Choroid plexus epithelial cell (primary cell): ENCODE data around the gene PPP1R14C.

Experiments
- DNase-seq: peaks from one replicate; pipeline ENCODE4 v3.0.0-alpha.2; 2010; ENCODE audit warnings: low read depth
- H3K4me3 ChIP-seq: 2 replicates; pipeline ENCODE4 v1.5.1; 2011; ENCODE audit warnings: low read depth, mild to moderate bottlenecking, control low read depth, low read length, moderate library complexity
- TF ChIP-seq, protein P1 (sequence below): conservative IDR thresholded peaks from 2 replicates; pipeline ENCODE4 v1.5.1; 2011; ENCODE audit warnings: low read depth, mild to moderate bottlenecking, control low read depth, inconsistent platforms, low read length, moderate library complexity

PPP1R14C gene

DNA sequence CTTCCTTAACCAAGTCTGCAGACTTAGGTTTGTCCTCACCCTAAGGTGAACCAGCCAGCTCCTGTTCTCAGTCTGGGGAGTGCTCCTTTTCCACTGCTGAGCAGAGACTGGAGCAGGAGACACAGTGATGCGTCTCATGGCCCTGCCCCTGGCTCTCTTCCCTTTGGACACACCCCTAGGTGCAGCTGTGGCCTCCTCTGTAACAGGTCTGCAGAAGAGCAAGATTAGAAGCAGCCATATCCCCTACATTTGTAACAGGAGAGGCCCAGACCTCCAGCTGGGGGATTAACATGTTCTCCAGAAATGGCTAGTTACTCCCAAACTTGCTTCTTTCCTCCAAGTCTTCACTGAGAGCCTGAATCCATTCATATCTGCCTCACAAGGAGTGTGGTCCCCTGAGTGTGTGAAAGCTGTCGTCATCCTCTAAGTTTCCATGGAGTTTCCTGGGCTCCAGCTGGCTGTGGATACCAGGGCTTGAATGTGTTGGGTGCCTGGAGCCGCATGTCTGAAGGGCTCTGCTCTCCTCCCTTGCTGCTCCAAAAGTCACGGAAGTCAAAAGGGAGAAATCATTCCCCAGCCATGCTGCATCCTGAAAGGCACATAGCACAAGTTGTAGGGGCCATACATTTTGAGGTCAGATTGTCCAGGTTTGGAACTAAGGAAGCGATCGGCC lies 57.7 kb downstream of the PPP1R14C start:
- no peak for DNase-seq

DNA sequence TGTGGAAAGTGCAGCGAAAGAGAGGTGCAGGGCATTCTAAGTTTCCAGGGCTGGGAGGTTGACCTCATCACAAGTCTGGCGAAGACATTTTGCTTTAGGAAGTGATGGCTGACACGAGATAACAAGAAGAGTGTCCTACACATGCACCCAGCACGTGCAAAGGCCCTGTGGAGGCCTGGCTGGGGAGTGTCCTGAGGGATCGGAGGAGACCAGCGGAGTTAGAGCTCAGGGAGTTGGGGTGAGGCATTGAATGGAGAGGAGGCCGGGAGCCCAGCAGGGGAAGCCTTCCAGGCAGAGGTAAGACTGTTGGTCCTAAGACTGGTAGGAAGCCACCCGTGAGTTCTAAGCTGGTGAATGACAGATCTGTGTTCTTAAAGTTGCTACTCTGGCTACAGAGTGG lies 58.4 kb downstream of the PPP1R14C start:
- no peak overlapping the region for H3K4me3 ChIP-seq
- TF ChIP-seq, protein P1, sequence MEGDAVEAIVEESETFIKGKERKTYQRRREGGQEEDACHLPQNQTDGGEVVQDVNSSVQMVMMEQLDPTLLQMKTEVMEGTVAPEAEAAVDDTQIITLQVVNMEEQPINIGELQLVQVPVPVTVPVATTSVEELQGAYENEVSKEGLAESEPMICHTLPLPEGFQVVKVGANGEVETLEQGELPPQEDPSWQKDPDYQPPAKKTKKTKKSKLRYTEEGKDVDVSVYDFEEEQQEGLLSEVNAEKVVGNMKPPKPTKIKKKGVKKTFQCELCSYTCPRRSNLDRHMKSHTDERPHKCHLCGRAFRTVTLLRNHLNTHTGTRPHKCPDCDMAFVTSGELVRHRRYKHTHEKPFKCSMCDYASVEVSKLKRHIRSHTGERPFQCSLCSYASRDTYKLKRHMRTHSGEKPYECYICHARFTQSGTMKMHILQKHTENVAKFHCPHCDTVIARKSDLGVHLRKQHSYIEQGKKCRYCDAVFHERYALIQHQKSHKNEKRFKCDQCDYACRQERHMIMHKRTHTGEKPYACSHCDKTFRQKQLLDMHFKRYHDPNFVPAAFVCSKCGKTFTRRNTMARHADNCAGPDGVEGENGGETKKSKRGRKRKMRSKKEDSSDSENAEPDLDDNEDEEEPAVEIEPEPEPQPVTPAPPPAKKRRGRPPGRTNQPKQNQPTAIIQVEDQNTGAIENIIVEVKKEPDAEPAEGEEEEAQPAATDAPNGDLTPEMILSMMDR, result no peak
- DNase-seq, result no peak

More for the DNA sequence above, 57.7 kb downstream of the PPP1R14C start:
- no peak overlapping the region for H3K4me3 ChIP-seq
- TF ChIP-seq, protein P1, result no peak

DNA sequence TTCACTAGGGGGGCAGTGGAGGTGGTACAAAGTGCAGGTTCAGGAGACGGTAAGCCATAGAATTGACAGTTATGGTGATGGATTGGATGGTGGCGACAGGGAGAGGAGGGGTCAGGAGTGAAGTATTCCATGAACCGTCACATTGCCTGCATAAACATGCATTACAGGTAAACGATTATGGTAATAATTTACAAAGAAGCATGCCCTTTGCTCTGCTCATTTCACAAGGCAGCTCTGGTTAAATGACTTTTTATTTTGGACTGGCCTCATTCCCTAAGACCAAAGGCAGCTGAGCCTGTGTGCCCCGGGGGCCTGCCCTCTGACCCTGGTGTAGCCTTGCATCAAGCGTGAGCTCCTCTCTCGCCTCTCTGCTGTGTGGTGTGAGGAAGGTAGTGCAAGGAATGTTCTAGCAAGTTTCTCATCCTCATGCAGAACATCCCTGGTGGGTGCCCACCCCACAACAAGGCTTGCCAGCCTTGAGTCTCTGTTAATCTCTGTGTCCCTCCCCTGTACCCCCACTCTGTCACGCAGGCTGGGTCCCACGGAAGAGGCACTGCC lies 59.0 kb downstream of the PPP1R14C start:
- DNase-seq, result no peak
- TF ChIP-seq, protein P1, result no peak
- no peak overlapping the region for H3K4me3 ChIP-seq

DNA sequence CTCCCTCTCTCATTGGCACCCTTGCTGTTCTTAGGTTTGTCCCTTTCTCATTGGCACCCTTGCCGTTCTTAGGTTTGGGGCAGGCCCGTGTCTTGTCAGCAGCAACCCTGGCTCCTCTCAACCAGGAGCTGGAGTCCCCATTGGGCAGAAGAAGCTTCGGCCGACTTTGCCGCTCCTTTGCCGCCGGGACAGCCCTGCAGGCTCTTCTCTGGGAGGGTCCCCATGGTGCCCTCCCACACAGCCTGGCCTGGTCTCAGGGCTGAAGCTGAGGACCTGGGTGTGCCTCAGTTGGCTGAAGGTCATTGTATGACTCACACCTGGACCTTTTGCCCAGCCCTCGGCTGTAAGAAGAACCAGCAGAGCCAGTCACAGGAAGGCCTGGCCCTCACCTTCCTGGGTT lies 59.6 kb downstream of the PPP1R14C start:
- no peak for DNase-seq
- TF ChIP-seq, protein P1, result no peak
- H3K4me3 ChIP-seq, result no peak overlapping the region

DNA sequence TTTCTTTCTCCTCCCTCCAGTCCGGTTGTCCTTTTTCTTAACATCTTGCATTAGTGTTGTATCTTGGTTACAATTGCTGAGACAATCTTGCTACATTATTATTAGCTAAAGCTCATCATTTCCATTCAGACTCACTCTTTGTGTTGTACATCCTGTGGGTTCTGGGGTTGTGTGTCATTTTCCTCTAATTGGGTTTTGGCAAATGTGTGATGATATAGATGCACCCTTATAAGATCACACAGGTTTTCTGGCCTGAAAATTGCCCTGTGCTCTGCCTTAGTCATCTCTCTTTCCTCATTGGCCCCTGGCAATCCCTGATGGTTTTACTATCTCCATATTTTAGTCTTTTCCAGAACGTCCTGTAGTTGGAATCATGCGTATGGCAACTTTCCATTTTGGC lies 60.1 kb downstream of the PPP1R14C start:
- DNase-seq, result no peak
- TF ChIP-seq, protein P1, result no peak
- H3K4me3 ChIP-seq, result no peak overlapping the region

DNA sequence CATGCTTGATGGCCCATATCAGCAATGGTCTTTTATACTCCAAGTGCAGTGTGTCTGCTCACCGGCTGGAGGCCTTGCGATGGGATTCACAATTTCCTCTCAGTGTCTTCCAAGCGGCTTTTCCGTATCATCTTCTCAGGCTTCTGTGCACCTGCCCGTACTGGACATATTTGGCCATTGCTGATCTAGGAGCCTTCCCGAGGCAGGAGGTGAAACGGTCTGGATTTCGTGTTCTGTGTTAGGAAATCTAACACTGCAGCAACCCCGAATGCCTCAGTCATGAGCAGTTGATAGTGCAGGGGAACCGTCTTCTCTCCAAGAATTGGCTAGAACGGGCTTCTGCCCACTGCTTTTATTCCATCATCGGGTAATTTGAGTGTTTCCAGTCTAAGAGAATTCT lies 60.5 kb downstream of the PPP1R14C start:
- no peak for DNase-seq
- TF ChIP-seq, protein P1, result no peak
- no peak overlapping the region for H3K4me3 ChIP-seq
